Neural progenitor cell (in vitro differentiated cells): ENCODE measurements around the gene DEPDC7. TPM values are rescaled to one million over a fixed set of nuclear protein-coding genes. Genes with fewer than 3 reads are reported as not detected.

Source experiments
- DNase-seq: peaks from one replicate; pipeline ENCODE4 v3.0.0-alpha.2; 2016; ENCODE audit warnings: low spot score
- H2AFZ ChIP-seq: fragments of 200-600 bp; sonication (generic); replicated peaks from 2 replicates; pipeline ENCODE4 v1.6.1; 2016; ENCODE audit warnings: antibody characterized with exemption
- H3F3A ChIP-seq: fragments of 200-600 bp; sonication (generic); 2 replicates; pipeline ENCODE4 v1.6.1; 2016; ENCODE audit warnings: antibody characterized with exemption, low read depth
- H3K27ac ChIP-seq: fragments of 200-600 bp; sonication (generic); 2 replicates; pipeline ENCODE4 v1.5.1; 2016; ENCODE audit warnings: mild to moderate bottlenecking
- H3K27me3 ChIP-seq: fragments of 200-600 bp; sonication (generic); 2 replicates; pipeline ENCODE4 v1.6.1; 2016; ENCODE audit warnings: mild to moderate bottlenecking, moderate library complexity
- H3K36me3 ChIP-seq: fragments of 200-600 bp; sonication (generic); 2 replicates; pipeline ENCODE4 v1.5.1; 2016
- H3K4me1 ChIP-seq: fragments of 200-600 bp; sonication (generic); 2 replicates; pipeline ENCODE4 v1.6.1; 2016; ENCODE audit warnings: mixed run types
- H3K4me2 ChIP-seq: fragments of 200-600 bp; sonication (generic); 2 replicates; pipeline ENCODE4 v1.6.1; 2016
- H3K4me3 ChIP-seq: fragments of 200-600 bp; sonication (generic); 2 replicates; pipeline ENCODE4 v1.5.1; 2016
- H3K79me2 ChIP-seq: fragments of 200-600 bp; sonication (generic); 2 replicates; pipeline ENCODE4 v1.6.1; 2016; ENCODE audit warnings: low read depth
- H3K9ac ChIP-seq: fragments of 200-600 bp; sonication (generic); 2 replicates; pipeline ENCODE4 v1.6.1; 2016
- H3K9me3 ChIP-seq: fragments of 200-600 bp; sonication (generic); 2 replicates; pipeline ENCODE4 v1.5.1; 2016; ENCODE audit warnings: low read depth
- H4K20me1 ChIP-seq: fragments of 200-600 bp; sonication (generic); 2 replicates; pipeline ENCODE4 v1.6.1; 2016; ENCODE audit warnings: low read depth
- H3K27ac Mint-ChIP-seq: 3 replicates; pipeline ENCODE4 v1.8.0; 2021; ENCODE audit warnings: mixed read lengths
- H3K27me3 Mint-ChIP-seq: 2 replicates; pipeline ENCODE4 v1.8.0; 2022; ENCODE audit warnings: low read depth, mild to moderate bottlenecking, inconsistent platforms, moderate library complexity, mixed read lengths; ENCODE audit not compliant: insufficient read depth
- H3K36me3 Mint-ChIP-seq: 3 replicates; pipeline ENCODE4 v1.8.0; 2021; ENCODE audit warnings: mixed read lengths
- H3K4me1 Mint-ChIP-seq: 3 replicates; pipeline ENCODE4 v1.8.0; 2021; ENCODE audit warnings: mixed read lengths
- H3K4me3 Mint-ChIP-seq: 3 replicates; pipeline ENCODE4 v1.8.0; 2021; ENCODE audit warnings: mild to moderate bottlenecking, moderate library complexity, mixed read lengths
- H3K9me3 Mint-ChIP-seq: 3 replicates; pipeline ENCODE4 v1.8.0; 2020; ENCODE audit warnings: mixed read lengths
- CTCF ChIP-seq: fragments of 200-600 bp; sonication (generic); IDR thresholded peaks from 2 replicates; pipeline ENCODE4 v1.5.1; 2017; ENCODE audit warnings: antibody characterized with exemption, mild to moderate bottlenecking
- EZH2 ChIP-seq: fragments of 200-600 bp; sonication (generic); IDR thresholded peaks from 2 replicates; pipeline ENCODE4 v1.6.1; 2017; ENCODE audit warnings: antibody characterized with exemption, mild to moderate bottlenecking, moderate library complexity
- EZH2phosphoT487 ChIP-seq: fragments of 200-600 bp; sonication (generic); IDR thresholded peaks from 2 replicates; pipeline ENCODE4 v1.6.1; 2017; ENCODE audit warnings: antibody characterized with exemption
- total RNA-seq: library from RNA; depleted of rRNA; stranded (reverse); fragments of >200 nt; gene quantifications from 2 replicates; pipeline ENCODE4 v1.2.3, GENCODE V29; 2015; ENCODE audit warnings: low replicate concordance

The DEPDC7 gene
- total RNA-seq, 1 donor from 2014 or later: 0.39 TPM

DNA sequence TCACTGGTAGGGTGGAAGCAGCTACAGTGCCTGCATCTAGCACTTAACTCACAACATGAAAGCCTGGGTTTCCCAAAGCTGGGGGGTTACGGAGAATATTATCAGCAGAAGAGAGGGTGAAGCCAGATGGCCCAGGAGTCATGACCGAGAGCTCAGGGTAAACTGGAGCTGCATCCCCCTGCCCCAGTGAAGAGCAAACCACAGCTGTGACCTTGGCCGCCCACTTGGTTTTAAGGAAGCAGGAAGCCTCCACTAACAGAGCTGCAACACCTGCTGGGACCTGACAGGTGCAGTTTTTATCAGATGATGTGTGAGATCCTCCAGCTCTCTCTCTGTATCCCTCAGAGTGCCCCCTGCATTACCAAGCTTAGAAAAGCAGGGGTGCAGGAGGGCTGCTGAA is 44.6 kb downstream of the DEPDC7 start:
- Histone ChIP-seq H3F3A (peaks cover 7% of the 10 kb centered on the region), H3K9ac (no peak overlapping the region), H2AFZ (no peak overlapping the region), H3K4me3 (no peak overlapping the region), H3K36me3 (no peaks in the 10 kb centered on the region), H3K4me1 (no peaks in the 10 kb centered on the region), H4K20me1 (no peaks in the 10 kb centered on the region), H3K9me3 (no peaks in the 10 kb centered on the region), H3K4me2 (no peak overlapping the region), H3K27ac (no peak overlapping the region), H3K79me2 (no peaks in the 10 kb centered on the region), H3K27me3 (no peaks in the 10 kb centered on the region)
- no peak for DNase-seq
- Mint-ChIP-seq H3K27me3 (no peaks in the 10 kb centered on the region), H3K4me3 (no peak overlapping the region), H3K27ac (no peak overlapping the region), H3K4me1 (peaks cover 14% of the 10 kb centered on the region), H3K36me3 (peaks cover 28% of the 10 kb centered on the region), H3K9me3 (no peaks in the 10 kb centered on the region)
- TF ChIP-seq EZH2phosphoT487 (no peak), CTCF (no peak), EZH2 (no peak)

GRCh38 chr11:33062137-33062536 is 46.5 kb downstream of the DEPDC7 start:
- H3F3A ChIP-seq: peaks cover 7% of the 10 kb centered on the region
- Mint-ChIP-seq H3K27me3 (no peaks in the 10 kb centered on the region), H3K36me3 (peaks cover 33% of the 10 kb centered on the region), H3K4me3 (no peak overlapping the region), H3K27ac (no peak overlapping the region), H3K4me1 (peaks cover 14% of the 10 kb centered on the region), H3K9me3 (no peaks in the 10 kb centered on the region)
- no peaks in the 10 kb centered on the region for H3K27me3 ChIP-seq
- H3K27ac ChIP-seq: no peak overlapping the region
- no peaks in the 10 kb centered on the region for H3K79me2 ChIP-seq
- H4K20me1 ChIP-seq: no peaks in the 10 kb centered on the region
- no peak overlapping the region for H3K4me2 ChIP-seq
- no peaks in the 10 kb centered on the region for H3K4me1 ChIP-seq
- no peak overlapping the region for H2AFZ ChIP-seq
- no peak for DNase-seq
- no peaks in the 10 kb centered on the region for H3K36me3 ChIP-seq
- H3K9ac ChIP-seq: no peak overlapping the region
- TF ChIP-seq CTCF (no peak), EZH2 (no peak), EZH2phosphoT487 (no peak)
- no peak overlapping the region for H3K4me3 ChIP-seq
- H3K9me3 ChIP-seq: no peaks in the 10 kb centered on the region

GRCh38 chr11:33063326-33063881 is 47.7 kb downstream of the DEPDC7 start:
- no peak for DNase-seq
- no peaks in the 10 kb centered on the region for H3K4me1 ChIP-seq
- no peak overlapping the region for H3K4me3 ChIP-seq
- H4K20me1 ChIP-seq: no peaks in the 10 kb centered on the region
- no peaks in the 10 kb centered on the region for H3K36me3 ChIP-seq
- no peak overlapping the region for H3K27ac Mint-ChIP-seq
- no peaks in the 10 kb centered on the region for H3K9me3 ChIP-seq
- H3K9me3 Mint-ChIP-seq: no peaks in the 10 kb centered on the region
- H2AFZ ChIP-seq: no peak overlapping the region
- H3K27me3 ChIP-seq: no peaks in the 10 kb centered on the region
- no peak overlapping the region for H3K4me2 ChIP-seq
- H3K36me3 Mint-ChIP-seq: peaks cover 30% of the 10 kb centered on the region
- H3K79me2 ChIP-seq: no peaks in the 10 kb centered on the region
- H3K4me1 Mint-ChIP-seq: peaks cover 14% of the 10 kb centered on the region
- no peak overlapping the region for H3K9ac ChIP-seq
- H3K27me3 Mint-ChIP-seq: no peaks in the 10 kb centered on the region
- H3K4me3 Mint-ChIP-seq: no peak overlapping the region
- TF ChIP-seq CTCF: no peak
- no peak for TF ChIP-seq EZH2phosphoT487
- TF ChIP-seq EZH2: no peak
- H3F3A ChIP-seq: peaks cover 7% of the 10 kb centered on the region
- H3K27ac ChIP-seq: no peak overlapping the region
